Pancreas (tissue), 10 donors: Measurements from ENCODE around the gene RGS14. TPM values are rescaled to one million over a fixed set of nuclear protein-coding genes. Genes with fewer than 3 reads are reported as not detected.
A peak's percentile ranks its signal among the peaks of the same experiment; 100 is the strongest.

Source experiments
- ATAC-seq, 4 donors: fragments of 200-7000 bp; cut with Tn5 transposase; one replicate each; pipeline versions ENCODE4 v1.8.0 to v1.9.1; 2020; ENCODE audit warnings: mild to moderate bottlenecking in 4 of 4, moderate library complexity in 4 of 4
- DNase-seq, 6 donors: peaks; one replicate each; pipeline ENCODE4 v3.0.0-alpha.2; 2020
- FAIRE-seq: peaks from 2 replicates; lab custom pipeline; 2012; peaks lifted over from hg19 to GRCh38; lab: Jason Lieb, UNC
- H3K27ac ChIP-seq, 4 donors: fragments of 200-600 bp; sonication (generic); 1 replicate in 3 of 4; 2 replicates in 1 of 4; pipeline versions ENCODE4 v1.5.0 to v1.8.0; 2020
- H3K27me3 ChIP-seq, 4 donors: fragments of 200-600 bp; one replicate each; pipeline ENCODE4 v1.8.0; 2021
- H3K36me3 ChIP-seq, 3 donors: fragments of 200-600 bp; sonication (generic) in 1 of 3; one replicate each; pipeline versions ENCODE4 v1.5.0 to v1.8.0; 2020 to 2021
- H3K4me1 ChIP-seq, 3 donors: fragments of 200-600 bp; one replicate each; pipeline ENCODE4 v1.8.0; 2021
- H3K4me3 ChIP-seq, 4 donors: fragments of 200-600 bp; sonication (generic) in 2 of 4; one replicate each; pipeline versions ENCODE4 v1.5.0 to v1.8.0; 2020 to 2021
- H3K9me3 ChIP-seq, 4 donors: fragments of 200-600 bp; one replicate each; pipeline ENCODE4 v1.8.0; 2021
- WGBS, 2 donors: extraction: QIAGEN DNeasy Blood & Tissue Kit; methylation state at CpG; one replicate each; pipeline ENCODE4 v1.1.7; 2013; 5-methylcytosine and 5-hydroxymethylcytosine counted together
- intact Hi-C, 3 donors: fragments of 100-400 bp; cut with DNase I; formaldehyde crosslinking; loops; one replicate each; pipeline versions ENCODE4 v1.11.1 to v1.14.2; 2022
- polyA plus RNA-seq, 2 donors: library from polyadenylated mRNA; stranded (reverse); fragments of 200-250 nt; gene quantifications; one replicate each; pipeline ENCODE4 v1.2.3, GENCODE V29; 2013
- total RNA-seq, 6 donors: library from RNA; stranded (reverse); fragmentation: NEBNext Ultra II Directional in 4 of 6; extraction: Animal tissue kit (Norgen Biotek cat#: 25700) in 4 of 6; gene quantifications; one replicate each; pipeline versions ENCODE4 v1.2.1 to v1.2.4, GENCODE V29; 2021 to 2023
- TF ChIP-seq, protein P1 (sequence below), 4 donors: fragments of 200-600 bp; sonication (generic) in 3 of 4; IDR thresholded peaks; one replicate each; pipeline versions ENCODE4 v1.5.0 to v1.8.0; 2021; ENCODE audit warnings: antibody characterized with exemption in 4 of 4
- donor health status: healthy with polysubstance abuse.
- donor health status: DM: no; HTN: no; CAD: no; lungs with moderate emphysema.
- donor health status: DM: no; HTN: no; CAD: no.
- donor health status: control.
- donor health status: control.
- donor health status: Bipolar disorder and iron deficiency.
- donor health status: DM: yes; HTN: yes; CAD: no.
- donor health status: DM: no; HTN: no; CAD: no.
- donor health status: DM: no; HTN: no; CAD: no.
- donor health status: DM: yes; HTN: yes; CAD: no.

The RGS14 gene
- total and polyA plus RNA-seq, 8 donors: 7.0 to 30.9 (median 12.2) TPM

DNA sequence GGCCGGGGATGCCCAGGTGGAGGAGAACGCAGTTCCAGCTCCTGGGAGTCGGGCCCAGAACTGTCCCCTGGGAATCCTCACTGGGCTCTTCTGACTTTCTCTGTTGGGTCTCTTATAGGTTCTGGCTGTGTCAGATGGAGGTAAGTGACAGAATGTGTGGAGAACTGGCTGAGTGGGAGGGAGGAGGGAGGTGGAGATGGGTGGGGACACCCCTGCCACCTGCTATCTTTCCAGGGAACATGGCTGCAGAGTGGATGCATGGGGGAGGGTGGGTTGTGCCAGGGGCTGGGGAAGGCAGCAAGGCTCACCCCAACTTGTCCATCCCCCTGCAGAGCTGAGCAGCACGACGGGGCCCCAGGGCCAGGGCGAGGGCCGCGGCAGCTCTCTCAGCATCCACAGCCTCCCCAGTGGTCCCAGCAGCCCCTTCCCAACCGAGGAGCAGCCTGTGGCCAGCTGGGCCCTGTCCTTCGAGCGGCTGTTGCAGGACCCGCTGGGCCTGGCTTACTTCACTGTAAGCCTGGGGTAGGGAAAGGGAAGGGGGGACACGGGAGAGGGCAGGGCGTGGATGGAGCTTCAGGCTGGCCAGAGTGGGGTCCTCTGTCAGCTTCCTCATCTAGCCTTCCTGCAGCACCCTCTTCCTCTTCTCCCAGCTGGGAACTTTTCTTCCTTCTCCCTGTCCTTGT is 8.3 kb downstream of the RGS14 start:
- TF ChIP-seq, protein P1, sequence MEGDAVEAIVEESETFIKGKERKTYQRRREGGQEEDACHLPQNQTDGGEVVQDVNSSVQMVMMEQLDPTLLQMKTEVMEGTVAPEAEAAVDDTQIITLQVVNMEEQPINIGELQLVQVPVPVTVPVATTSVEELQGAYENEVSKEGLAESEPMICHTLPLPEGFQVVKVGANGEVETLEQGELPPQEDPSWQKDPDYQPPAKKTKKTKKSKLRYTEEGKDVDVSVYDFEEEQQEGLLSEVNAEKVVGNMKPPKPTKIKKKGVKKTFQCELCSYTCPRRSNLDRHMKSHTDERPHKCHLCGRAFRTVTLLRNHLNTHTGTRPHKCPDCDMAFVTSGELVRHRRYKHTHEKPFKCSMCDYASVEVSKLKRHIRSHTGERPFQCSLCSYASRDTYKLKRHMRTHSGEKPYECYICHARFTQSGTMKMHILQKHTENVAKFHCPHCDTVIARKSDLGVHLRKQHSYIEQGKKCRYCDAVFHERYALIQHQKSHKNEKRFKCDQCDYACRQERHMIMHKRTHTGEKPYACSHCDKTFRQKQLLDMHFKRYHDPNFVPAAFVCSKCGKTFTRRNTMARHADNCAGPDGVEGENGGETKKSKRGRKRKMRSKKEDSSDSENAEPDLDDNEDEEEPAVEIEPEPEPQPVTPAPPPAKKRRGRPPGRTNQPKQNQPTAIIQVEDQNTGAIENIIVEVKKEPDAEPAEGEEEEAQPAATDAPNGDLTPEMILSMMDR (IDR thresholded peaks at IDR 0.05): no peak
- intact Hi-C loops: no loop called here
- 72 to 73% methylated on average over 14 of the region's 14 CpGs for WGBS, 2 donors
- Histone ChIP-seq H3K27me3 (no peaks in the 10 kb centered on the region), H3K4me1 (peaks cover 23 to 38% (median 27%) of the 10 kb centered on the region in 3 donors), H3K27ac (peak overlapping the region; percentile 91 to 99 (median 95)), H3K9me3 (no peaks in the 10 kb centered on the region), H3K4me3 (peak overlapping the region in 2 of 4 donors; percentile 41 to 46), H3K36me3 (no peaks in the 10 kb centered on the region)
- ATAC-seq (no peak), DNase-seq (peak in 4 of 6 donors; percentile 28 to 74 (median 56)), FAIRE-seq (no peak)

DNA sequence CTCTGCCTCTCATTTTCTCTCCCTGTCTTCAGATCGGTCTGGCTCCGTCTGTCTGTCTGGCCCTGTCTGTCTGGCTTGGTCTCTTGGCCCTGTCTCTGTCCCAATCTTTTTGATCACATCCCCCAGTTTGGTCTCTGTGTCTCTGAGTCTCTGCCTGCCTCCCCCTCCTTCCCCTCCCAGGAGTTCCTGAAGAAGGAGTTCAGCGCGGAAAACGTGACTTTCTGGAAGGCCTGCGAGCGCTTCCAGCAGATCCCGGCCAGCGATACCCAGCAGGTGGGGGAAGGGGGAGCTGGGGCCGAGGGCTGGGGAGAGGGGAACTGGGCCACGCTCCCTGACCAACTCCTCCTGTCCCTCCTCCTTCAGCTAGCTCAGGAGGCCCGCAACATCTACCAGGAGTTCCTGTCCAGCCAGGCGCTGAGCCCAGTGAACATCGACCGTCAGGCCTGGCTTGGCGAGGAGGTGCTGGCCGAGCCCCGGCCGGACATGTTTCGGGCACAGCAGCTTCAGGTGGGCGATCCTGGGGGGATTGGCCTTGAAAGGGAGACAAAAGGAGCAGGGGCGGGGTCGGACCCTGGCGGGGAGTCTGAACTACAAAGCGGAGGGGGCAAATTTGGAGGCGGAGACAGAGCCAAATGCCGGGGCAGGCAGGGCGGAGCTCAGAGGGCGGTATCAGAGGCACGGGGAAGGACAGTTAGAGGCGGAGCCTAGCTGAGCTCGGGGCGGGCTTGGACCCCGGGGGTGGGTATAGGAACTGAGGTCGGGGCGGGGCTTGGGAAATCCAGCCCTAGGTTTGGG is 9.0 kb downstream of the RGS14 start:
- WGBS, 2 donors: 6 to 10% methylated on average over 36 of the region's 36 CpGs
- FAIRE-seq (no peak), DNase-seq (peak; percentile 91 to 97 (median 95)), ATAC-seq (peak; percentile 71 to 81 (median 76))
- no peaks in the 10 kb centered on the region for H3K9me3 ChIP-seq
- peaks cover 23 to 42% (median 27%) of the 10 kb centered on the region in 3 donors for H3K4me1 ChIP-seq
- no peaks in the 10 kb centered on the region for H3K36me3 ChIP-seq
- H3K27me3 ChIP-seq: no peaks in the 10 kb centered on the region
- TF ChIP-seq, protein P1 (IDR thresholded peaks at IDR 0.05): no peak
- intact Hi-C loops: no loop called here
- H3K4me3 ChIP-seq: peak overlapping the region; percentile 26 to 46 (median 34)
- H3K27ac ChIP-seq: peak overlapping the region; percentile 91 to 99 (median 95)

DNA sequence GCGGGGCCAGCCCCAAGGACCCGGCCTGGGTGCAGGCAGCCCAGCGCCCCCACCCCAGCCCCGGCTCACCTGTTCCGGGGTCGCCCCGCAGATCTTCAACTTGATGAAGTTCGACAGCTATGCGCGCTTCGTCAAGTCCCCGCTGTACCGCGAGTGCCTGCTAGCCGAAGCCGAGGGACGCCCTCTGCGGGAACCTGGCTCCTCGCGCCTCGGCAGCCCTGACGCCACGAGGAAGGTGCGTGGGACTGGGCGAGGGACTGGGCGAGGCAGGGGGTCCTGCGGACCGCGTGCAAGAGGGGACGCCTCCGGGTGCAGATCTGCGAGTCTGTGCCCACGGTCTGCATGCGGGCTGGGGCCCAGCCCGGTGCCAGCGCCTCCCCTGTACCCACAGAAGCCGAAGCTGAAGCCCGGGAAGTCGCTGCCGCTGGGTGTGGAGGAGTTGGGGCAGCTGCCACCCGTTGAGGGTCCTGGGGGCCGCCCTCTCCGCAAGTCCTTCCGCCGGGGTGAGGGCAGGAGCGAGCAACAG is 9.7 kb downstream of the RGS14 start:
- no peaks in the 10 kb centered on the region for H3K36me3 ChIP-seq
- H3K27ac ChIP-seq: peak overlapping the region; percentile 91 to 99 (median 95)
- intact Hi-C loops: no loop called here
- DNase-seq (no peak), FAIRE-seq (no peak), ATAC-seq (peak in 1 of 4 donors; percentile 1)
- peaks cover 23 to 44% (median 27%) of the 10 kb centered on the region in 3 donors for H3K4me1 ChIP-seq
- H3K27me3 ChIP-seq: no peaks in the 10 kb centered on the region
- H3K9me3 ChIP-seq: no peaks in the 10 kb centered on the region
- peak overlapping the region; percentile 26 to 46 (median 34) for H3K4me3 ChIP-seq
- TF ChIP-seq, protein P1 (IDR thresholded peaks at IDR 0.05): no peak
- 22 to 27% methylated on average over 36 to 46 of the region's 46 CpGs for WGBS, 2 donors

DNA sequence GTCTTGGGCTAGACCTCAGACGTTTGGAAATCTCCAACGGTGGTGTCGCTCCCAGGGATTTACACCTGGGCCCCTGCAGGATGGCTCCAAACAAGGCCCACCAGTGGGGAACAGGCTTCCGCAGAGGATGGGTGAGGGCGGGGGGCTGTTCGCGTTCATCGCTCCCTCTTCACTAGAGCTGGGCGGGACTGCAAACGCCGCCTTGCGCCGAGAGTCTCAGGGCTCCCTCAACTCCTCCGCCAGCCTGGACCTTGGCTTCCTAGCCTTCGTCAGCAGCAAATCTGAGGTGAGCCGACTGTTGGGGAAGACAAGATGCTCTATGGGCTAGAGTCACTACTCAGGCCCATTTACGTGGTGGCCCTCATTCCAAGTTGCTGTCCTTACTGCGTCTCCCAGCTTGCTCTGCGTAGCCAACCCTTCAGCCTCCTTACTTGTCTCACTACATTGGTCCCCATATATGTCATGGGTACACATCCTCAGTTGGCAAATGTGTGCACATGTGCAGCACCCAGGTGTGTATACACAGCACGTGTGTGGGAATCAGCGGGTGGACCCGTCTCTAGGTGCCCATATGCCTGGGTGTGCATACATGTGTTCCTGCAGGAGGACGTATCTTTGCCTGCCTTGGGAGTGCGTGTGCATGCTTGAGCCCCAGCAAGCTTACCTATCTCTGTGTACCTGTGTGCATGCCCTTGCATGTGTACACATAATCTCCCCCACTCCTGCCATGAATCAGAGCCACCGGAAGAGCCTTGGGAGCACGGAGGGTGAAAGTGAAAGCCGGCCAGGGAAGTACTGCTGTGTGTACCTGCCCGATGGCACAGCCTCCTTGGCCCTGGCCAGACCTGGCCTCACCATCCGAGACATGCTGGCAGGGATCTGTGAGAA is 10.5 kb downstream of the RGS14 start:
- no peaks in the 10 kb centered on the region for H3K9me3 ChIP-seq

More for the DNA sequence above, 10.5 kb downstream of the RGS14 start:
- no peaks in the 10 kb centered on the region for H3K36me3 ChIP-seq
- no peak for FAIRE-seq
- peaks cover 23 to 42% (median 27%) of the 10 kb centered on the region in 3 donors for H3K4me1 ChIP-seq
- intact Hi-C loops: no loop called here
- peak; percentile 6 to 7 (median 6) for ATAC-seq
- 78 to 80% methylated on average over 29 of the region's 29 CpGs for WGBS, 2 donors
- DNase-seq: peak in 5 of 6 donors; percentile 58 to 80 (median 65)
- no peaks in the 10 kb centered on the region for H3K27me3 ChIP-seq
- TF ChIP-seq, protein P1 (IDR thresholded peaks at IDR 0.05): no peak
- H3K4me3 ChIP-seq: peak overlapping the region in 1 of 4 donors; percentile 41
- peak overlapping the region in 2 of 4 donors; percentile 81 to 84 for H3K27ac ChIP-seq
